K562 (cell line): ENCODE data around the gene SOX12. TPM values are rescaled to one million over a fixed set of nuclear protein-coding genes. Genes with fewer than 3 reads are reported as not detected.

Source experiments
- ATAC-seq: fragments of 200-7000 bp; cut with Tn5 transposase; 3 replicates; pipeline ENCODE4 v1.9.1; 2020; ENCODE audit warnings: moderate library complexity
- BruUV-seq: library from RNA; stranded (reverse); fragments of 400-500 nt; replicated peaks from 2 replicates; lab custom pipeline; 2021; lab: Mats Ljungman, UMichigan
- CTCF ChIA-PET: fragments of 300-600 bp; formaldehyde crosslinking; extraction: SDS; loops from one replicate; lab custom pipeline; 2021; ENCODE audit warnings: low intra/inter-chr PET ratio; lab: Yijun Ruan, JAX
- POLR2A ChIA-PET: fragments of 300-600, 350-650 bp; sonication (Branson Sonifier 250); formaldehyde crosslinking; extraction: SDS; loops from one replicate; lab custom pipeline; 2021; ENCODE audit warnings: antibody characterized with exemption, inconsistent platforms; lab: Yijun Ruan, JAX
- DNase-seq, 4 experiments: peaks; one replicate each; pipeline versions ENCODE4 v3.0.0 to v3.0.0-alpha.2; 2011 to 2018; ENCODE audit warnings: low spot score in 3 of 4, mixed read lengths in 3 of 4; ENCODE audit errors: extremely low read depth in 1 of 4
- FAIRE-seq: peaks from 2 replicates; lab custom pipeline; 2011; peaks lifted over from hg19 to GRCh38; lab: Jason Lieb, UNC
- H2AFZ ChIP-seq: 2 replicates; pipeline ENCODE4 v1.6.0; 2011; ENCODE audit warnings: low read depth, low read length, control low read depth, inconsistent platforms
- H3K27ac ChIP-seq: fragments of 200-600 bp; 3 replicates; pipeline ENCODE4 v1.8.0; 2011; ENCODE audit warnings: low read depth, mild to moderate bottlenecking, control low read depth, inconsistent platforms, low read length, moderate library complexity, mixed read lengths; ENCODE audit errors: extremely low read depth
- H3K27me3 ChIP-seq, 2 experiments: fragments of 300-600 bp in 1 of 2; 2 replicates in 1 of 2; 3 replicates in 1 of 2; pipeline versions ENCODE4 v1.6.0 to v1.8.0; 2011; ENCODE audit warnings: inconsistent platforms in 2 of 2, low read length in 2 of 2, mild to moderate bottlenecking in 1 of 2, mixed read lengths in 1 of 2, moderate library complexity in 1 of 2; ENCODE audit not compliant: control insufficient read depth in 2 of 2, insufficient read depth in 2 of 2
- H3K36me3 ChIP-seq: fragments of 300-600 bp; 3 replicates; pipeline ENCODE4 v1.8.0; 2011; ENCODE audit warnings: mild to moderate bottlenecking, low read length, inconsistent platforms; ENCODE audit not compliant: control insufficient read depth, insufficient read depth
- H3K4me1 ChIP-seq, 2 experiments: fragments of 200-600 bp in 1 of 2; replicated peaks in 1 of 2; 2 replicates in 1 of 2; 3 replicates in 1 of 2; pipeline versions ENCODE4 v1.5.1 to v1.8.0; 2011; ENCODE audit warnings: inconsistent platforms in 2 of 2, low read length in 2 of 2, mild to moderate bottlenecking in 1 of 2, mixed read lengths in 1 of 2, moderate library complexity in 1 of 2; ENCODE audit not compliant: control insufficient read depth in 2 of 2, insufficient read depth in 2 of 2
- H3K4me2 ChIP-seq: 2 replicates; pipeline ENCODE4 v1.6.1; 2011; ENCODE audit warnings: low read length, control low read depth, inconsistent platforms, mixed read lengths; ENCODE audit not compliant: insufficient read depth
- H3K4me3 ChIP-seq: fragments of 200-600 bp; sonication (generic), shearing (Covaris generic); 2 replicates; pipeline ENCODE4 v1.5.1; 2016; ENCODE audit warnings: control low read depth, inconsistent platforms
- H3K79me2 ChIP-seq: fragments of 200-600 bp; 3 replicates; pipeline ENCODE4 v1.8.0; 2011; ENCODE audit warnings: low read length, inconsistent platforms; ENCODE audit not compliant: control insufficient read depth, insufficient read depth
- H3K9ac ChIP-seq, 2 experiments: 2 replicates each; pipeline versions ENCODE4 v1.6.0 to v1.6.1; 2011; ENCODE audit warnings: low read depth in 2 of 2, low read length in 2 of 2, control low read depth in 1 of 2, inconsistent platforms in 1 of 2, mild to moderate bottlenecking in 1 of 2, mixed read lengths in 1 of 2; ENCODE audit not compliant: insufficient read depth in 1 of 2
- H3K9me1 ChIP-seq: one replicate; pipeline ENCODE4 v1.6.0; 2011; ENCODE audit warnings: inconsistent platforms, mild to moderate bottlenecking, low read length, moderate library complexity; ENCODE audit not compliant: control insufficient read depth, insufficient read depth
- H3K9me3 ChIP-seq: replicated peaks from 2 replicates; pipeline ENCODE4 v1.5.1; 2011; ENCODE audit warnings: low read depth, low read length, inconsistent platforms; ENCODE audit not compliant: control insufficient read depth, insufficient read depth
- H4K20me1 ChIP-seq: replicated peaks from 2 replicates; pipeline ENCODE4 v1.6.1; 2011; ENCODE audit warnings: low read length, inconsistent platforms, mixed read lengths; ENCODE audit not compliant: control insufficient read depth, insufficient read depth
- CREB1 ChIP-seq, 2 experiments: sonication (generic) in 1 of 2; formaldehyde crosslinking in 1 of 2; IDR thresholded peaks; 2 replicates each; pipeline versions ENCODE4 v1.6.1 to v1.8.0; 2012 to 2022; ENCODE audit warnings: inconsistent platforms in 1 of 2, mild to moderate bottlenecking in 1 of 2, missing genetic modification reagents in 1 of 2, moderate library complexity in 1 of 2
- CREB5 ChIP-seq: fragments of 250-450 bp; sonication (Bioruptor Pico); IDR thresholded peaks from 2 replicates; pipeline ENCODE4 v1.5.0; 2020; ENCODE audit warnings: mild to moderate bottlenecking
- GATAD2B ChIP-seq: fragments of 450-650 bp; IDR thresholded peaks from 2 replicates; pipeline ENCODE4 v1.6.1; 2017; ENCODE audit warnings: mild to moderate bottlenecking, borderline replicate concordance
- KAT7 ChIP-seq: sonication (generic); formaldehyde crosslinking; IDR thresholded peaks from 2 replicates; pipeline ENCODE4 v1.8.0; 2022; ENCODE audit warnings: missing genetic modification reagents, mild to moderate bottlenecking, borderline replicate concordance
- NR4A1 ChIP-seq, 2 experiments: fragments of 250-450 bp in 1 of 2; fragments of 450-650 bp in 1 of 2; sonication (Bioruptor Pico) in 1 of 2; IDR thresholded peaks; 2 replicates each; pipeline versions ENCODE4 v1.4.0 to v1.6.1; 2016 to 2020; ENCODE audit warnings: mild to moderate bottlenecking in 2 of 2, missing compliant biosample characterization in 1 of 2, missing genetic modification characterization in 1 of 2, moderate library complexity in 1 of 2
- PHF21A ChIP-seq: fragments of 450-650 bp; IDR thresholded peaks from 2 replicates; pipeline ENCODE4 v1.6.1; 2017; ENCODE audit warnings: low read depth, borderline replicate concordance
- RAD51 ChIP-seq: fragments of 450-650 bp; IDR thresholded peaks from 2 replicates; pipeline ENCODE4 v1.7.1; 2016; ENCODE audit warnings: low read depth, mild to moderate bottlenecking, borderline replicate concordance
- SMARCA4 ChIP-seq: fragments of 450-650 bp; IDR thresholded peaks from 2 replicates; pipeline ENCODE4 v1.6.1; 2016
- SRSF7 ChIP-seq: fragments of 200-400 bp; formaldehyde crosslinking; optimal IDR thresholded peaks from 2 replicates; pipeline ENCODE3; 2017; ENCODE audit warnings: mild to moderate bottlenecking, low read depth, low read length
- TFAP4 ChIP-seq: sonication (generic); formaldehyde crosslinking; IDR thresholded peaks from 2 replicates; pipeline ENCODE4 v1.8.0; 2022; ENCODE audit warnings: missing genetic modification reagents, mild to moderate bottlenecking, moderate library complexity, borderline replicate concordance
- TRIM25 ChIP-seq: fragments of 450-650 bp; IDR thresholded peaks from 2 replicates; pipeline ENCODE4 v1.7.0; 2016; ENCODE audit warnings: borderline replicate concordance
- TSC22D4 ChIP-seq: fragments of 450-650 bp; IDR thresholded peaks from 2 replicates; pipeline ENCODE4 v1.6.1; 2016; ENCODE audit warnings: missing genetic modification characterization, missing biosample characterization, control low read depth
- ZNF121 ChIP-seq: sonication (generic); formaldehyde crosslinking; conservative IDR thresholded peaks from 2 replicates; pipeline ENCODE4 v1.8.0; 2022; ENCODE audit warnings: missing genetic modification reagents
- ZNF395 ChIP-seq: fragments of 200-800 bp; sonication (Bioruptor generic); IDR thresholded peaks from 2 replicates; pipeline ENCODE4 v1.6.1; 2017; ENCODE audit warnings: missing genetic modification characterization, missing compliant biosample characterization
- ZNF707 ChIP-seq: fragments of 250-450 bp; sonication (Bioruptor Pico); conservative IDR thresholded peaks from 2 replicates; pipeline ENCODE4 v1.8.0; 2022; ENCODE audit warnings: inconsistent platforms, mild to moderate bottlenecking, moderate library complexity
- ZNF766 ChIP-seq: fragments of 200-800 bp; sonication (Bioruptor generic); conservative IDR thresholded peaks from 2 replicates; pipeline ENCODE4 v1.6.1; 2016; ENCODE audit warnings: missing genetic modification characterization, missing compliant biosample characterization
- ZNF780A ChIP-seq: fragments of 250-450 bp; sonication (Bioruptor Pico); IDR thresholded peaks from 2 replicates; pipeline ENCODE4 v1.5.0; 2021; ENCODE audit warnings: mild to moderate bottlenecking
- WGBS: fragments of 100-300 bp; shearing (Covaris generic); methylation state at CpG from one replicate; pipeline ENCODE4 v1.1.6; 2016; ENCODE audit warnings: low coverage, mixed read lengths; ENCODE audit not compliant: insufficient coverage; ENCODE audit errors: missing lambda C conversion rate; 5-methylcytosine and 5-hydroxymethylcytosine counted together
- in situ Hi-C: fragments of 300-500 bp; cut with MboI; formaldehyde crosslinking; loops from 4 replicates; pipeline ENCODE4 v1.15.0; 2018; ENCODE audit warnings: inconsistent platforms, mixed read lengths
- intact Hi-C: fragments of 100-400 bp; cut with micrococcal nuclease; formaldehyde crosslinking; loops from 2 replicates; pipeline ENCODE4 v1.14.2; 2022
- polyA plus RNA-seq, 8 experiments: library from polyadenylated mRNA; depleted of rRNA in 4 of 8; stranded (reverse) in 5 of 8; unstranded in 3 of 8; fragments of >200 nt; fragmentation: Nextera tagmentation in 2 of 8; fragmentation: Illumina TruSeq in 1 of 8; extraction: Ambion mirVana in 2 of 8; extraction: Trizol in 1 of 8; gene quantifications; 2 replicates each; pipeline versions ENCODE4 v1.2.1 to v1.2.3, GENCODE V29; 2011 to 2014; ENCODE audit warnings: inconsistent platforms in 1 of 8, missing spikeins in 1 of 8
- total RNA-seq, 7 experiments: library from RNA; depleted of rRNA in 6 of 7; stranded (reverse); fragments of >200 nt in 6 of 7; fragmentation: Illumina TruSeq in 2 of 7; extraction: Trizol in 2 of 7; gene quantifications; 2 replicates each; pipeline versions ENCODE4 v1.2.1 to v1.2.3, GENCODE V29; 2011 to 2021; ENCODE audit warnings: low replicate concordance in 1 of 7

Gene SOX12
- total and polyA plus RNA-seq, 9 of the 15 experiments (the other 6 are each of a cell fraction or from before 2014, with no cell fraction given), result 0.42 to 26.3 (median 2.6) TPM

- no TSS peak for BruUV-seq
- POLR2A ChIA-PET, result interaction anchor here (0.6 to 7.5 kb wide), 4 partner anchors 8 to 183 kb away, joined by 3 to 100 read pairs (median 14); partner anchors contain the start of gene TRIB3
- FAIRE-seq, result no peak
- no peak for TF ChIP-seq TSC22D4
- TF ChIP-seq SRSF7, result no peak
- TF ChIP-seq ZNF780A (CRISPR knock-in tag), result no peak
- TF ChIP-seq ZNF121 (CRISPR knock-in tag), result peak; percentile 98; the same call in 1 of the 2 replicates
- TF ChIP-seq RAD51, result no peak
- no peak for TF ChIP-seq NR4A1 (CRISPR knock-in tag; IDR thresholded peaks at IDR 0.05)
- TF ChIP-seq NR4A1 (tag; IDR thresholded peaks at IDR 0.05), result 0 out of 2 replicates have a peak, but pooled peaks have one; percentile 23
- TF ChIP-seq CREB1 (IDR thresholded peaks at IDR 0.05), result no peak
- TF ChIP-seq CREB1 (CRISPR knock-in tag; IDR thresholded peaks at IDR 0.05), result no peak
- TF ChIP-seq CREB5, result no peak
- no peak for TF ChIP-seq GATAD2B
- 0 out of 2 replicates have a peak, but pooled peaks have one; percentile 19 for TF ChIP-seq TFAP4 (CRISPR knock-in tag)
- TF ChIP-seq ZNF395 (CRISPR knock-in tag), result peak; percentile 12; the same call in 1 of the 2 replicates
- no peak for TF ChIP-seq PHF21A
- TF ChIP-seq TRIM25, result no peak
- no peak for TF ChIP-seq ZNF707 (CRISPR knock-in tag)
- TF ChIP-seq ZNF766 (CRISPR knock-in tag), result 0 out of 2 replicates have a peak, but pooled peaks have one; percentile 10
- TF ChIP-seq SMARCA4, result no peak
- TF ChIP-seq KAT7, result no peak
Measured at GRCh38 chr20:370151-370600, 44.8 kb downstream of the SOX12 start.

More at GRCh38 chr20:370151-370600, 44.8 kb downstream of the SOX12 start:
- H3K9ac ChIP-seq, result peak overlapping the region in 1 of 2 experiments; percentile 96; a peak in 2 of 4 replicates
- H3K36me3 ChIP-seq, result no peaks in the 10 kb centered on the region
- DNase-seq (no peak), ATAC-seq (no peak)
- intact Hi-C loops, result no loop called here
- in situ Hi-C loops, result no loop called here
- H3K4me3 ChIP-seq, result no peak overlapping the region
- H3K4me2 ChIP-seq, result no peak overlapping the region; the same call in 1 of the 2 replicates
- peak overlapping the region; percentile 99 for H3K27ac ChIP-seq
- H4K20me1 ChIP-seq, result no peaks in the 10 kb centered on the region
- H3K4me1 ChIP-seq, result peaks cover 59 to 76% of the 10 kb centered on the region in 2 experiments
- H3K9me3 ChIP-seq, result no peaks in the 10 kb centered on the region
- no peaks in the 10 kb centered on the region for H3K27me3 ChIP-seq
- WGBS, result 85% methylated on average over 6 of the region's 7 CpGs
- no peak overlapping the region for H2AFZ ChIP-seq
- CTCF ChIA-PET, result no interaction called here
- peaks cover 5% of the 10 kb centered on the region; the same call in 2 of the 3 replicates for H3K79me2 ChIP-seq
- H3K9me1 ChIP-seq, result no peaks in the 10 kb centered on the region
